Right lobe of liver (tissue), 4 donors: Measurements from ENCODE around the gene FGB.

ENCODE experiments used
- POLR2A ChIP-seq: fragments of 450-650 bp; IDR thresholded peaks from one replicate; pipeline ENCODE4 v1.6.1; 2017; ENCODE audit warnings: antibody characterized with exemption, mild to moderate bottlenecking
- TF ChIP-seq, protein P1 (sequence below), 4 donors: fragments of 200-600 bp in 3 of 4; fragments of 450-650 bp in 1 of 4; IDR thresholded peaks; one replicate each; pipeline versions ENCODE4 v1.5.1 to v1.8.0; 2016 to 2022; ENCODE audit warnings: antibody characterized with exemption in 4 of 4, mild to moderate bottlenecking in 2 of 4
- donor health status: DM: no; HTN: no; CAD: no.
- donor health status: DM: no; HTN: no; CAD: no.
- donor health status: DM: no; HTN: yes; CAD: no.

DNA sequence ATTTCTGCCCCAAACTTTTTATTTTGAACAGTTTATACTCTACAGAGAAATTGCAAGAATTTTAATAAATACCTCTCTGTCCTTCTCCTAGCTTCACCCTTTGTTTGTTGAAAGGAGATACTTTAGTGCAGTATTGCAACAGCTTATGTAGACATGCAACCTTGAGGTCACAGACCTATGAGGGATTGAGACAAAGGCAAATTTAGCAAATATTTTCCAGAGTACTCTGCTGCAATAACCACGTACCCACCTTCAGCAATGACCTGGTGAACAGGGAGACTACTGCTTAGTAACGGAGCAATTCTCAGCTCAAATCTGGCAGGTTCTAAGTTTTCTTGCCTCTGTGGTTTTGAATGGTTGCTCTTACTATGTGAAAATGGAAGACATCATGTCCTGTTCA, 14.5 kb downstream of the FGB start:
- TF ChIP-seq, protein P1, sequence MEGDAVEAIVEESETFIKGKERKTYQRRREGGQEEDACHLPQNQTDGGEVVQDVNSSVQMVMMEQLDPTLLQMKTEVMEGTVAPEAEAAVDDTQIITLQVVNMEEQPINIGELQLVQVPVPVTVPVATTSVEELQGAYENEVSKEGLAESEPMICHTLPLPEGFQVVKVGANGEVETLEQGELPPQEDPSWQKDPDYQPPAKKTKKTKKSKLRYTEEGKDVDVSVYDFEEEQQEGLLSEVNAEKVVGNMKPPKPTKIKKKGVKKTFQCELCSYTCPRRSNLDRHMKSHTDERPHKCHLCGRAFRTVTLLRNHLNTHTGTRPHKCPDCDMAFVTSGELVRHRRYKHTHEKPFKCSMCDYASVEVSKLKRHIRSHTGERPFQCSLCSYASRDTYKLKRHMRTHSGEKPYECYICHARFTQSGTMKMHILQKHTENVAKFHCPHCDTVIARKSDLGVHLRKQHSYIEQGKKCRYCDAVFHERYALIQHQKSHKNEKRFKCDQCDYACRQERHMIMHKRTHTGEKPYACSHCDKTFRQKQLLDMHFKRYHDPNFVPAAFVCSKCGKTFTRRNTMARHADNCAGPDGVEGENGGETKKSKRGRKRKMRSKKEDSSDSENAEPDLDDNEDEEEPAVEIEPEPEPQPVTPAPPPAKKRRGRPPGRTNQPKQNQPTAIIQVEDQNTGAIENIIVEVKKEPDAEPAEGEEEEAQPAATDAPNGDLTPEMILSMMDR (IDR thresholded peaks at IDR 0.05), result no peak
- TF ChIP-seq POLR2A, result no peak
